PC-9 (cell line): ENCODE results near the gene PROKR1. TPM values are rescaled to one million over a fixed set of nuclear protein-coding genes. Genes with fewer than 3 reads are reported as not detected.

ENCODE experiments used
- Bru-seq: library from RNA; stranded (reverse); fragments of 400-500 nt; gene quantifications from one replicate; lab custom pipeline; 2021; lab: Mats Ljungman, UMichigan
- BruChase-seq, 2 experiments: library from RNA; stranded (reverse); fragments of 400-500 nt; gene quantifications; one replicate each; lab custom pipeline; 2021; lab: Mats Ljungman, UMichigan
- BruUV-seq: library from RNA; stranded (reverse); fragments of 400-500 nt; replicated peaks from 2 replicates; lab custom pipeline; 2021; lab: Mats Ljungman, UMichigan
- CTCF ChIA-PET: fragments of 300-600 bp; sonication (Branson Sonifier 250); formaldehyde crosslinking; loops from one replicate; lab custom pipeline; 2022; ENCODE audit warnings: antibody characterized with exemption; lab: Charles Lee
- POLR2A ChIA-PET: fragments of 300-600 bp; sonication (Branson Sonifier 250); formaldehyde crosslinking; loops from one replicate; lab custom pipeline; 2022; ENCODE audit warnings: antibody characterized with exemption; ENCODE audit not compliant: unreplicated experiment; lab: Charles Lee
- DNase-seq, 2 experiments: peaks; one replicate each; pipeline versions ENCODE4 v3.0.0 to v3.0.0-alpha.2; 2015 to 2022; ENCODE audit warnings: mixed read lengths in 1 of 2
- H2AFZ ChIP-seq: fragments of 200-600 bp; sonication (generic); 2 replicates; pipeline ENCODE4 v1.8.1; 2017; ENCODE audit warnings: antibody characterized with exemption
- H3F3A ChIP-seq: fragments of 200-600 bp; sonication (generic); 2 replicates; pipeline ENCODE4 v1.8.1; 2017; ENCODE audit warnings: antibody characterized with exemption, mild to moderate bottlenecking, low read depth; ENCODE audit not compliant: insufficient read depth
- H3K27ac ChIP-seq: fragments of 200-600 bp; sonication (generic); 2 replicates; pipeline ENCODE4 v1.6.1; 2016; ENCODE audit warnings: mixed run types
- H3K27me3 ChIP-seq: fragments of 200-600 bp; sonication (generic); 2 replicates; pipeline ENCODE4 v1.6.1; 2016; ENCODE audit warnings: low read depth, mixed run types; ENCODE audit not compliant: insufficient read depth
- H3K36me3 ChIP-seq: fragments of 200-600 bp; sonication (generic); 2 replicates; pipeline ENCODE4 v1.6.1; 2016; ENCODE audit warnings: low read depth, mixed run types
- H3K4me1 ChIP-seq: fragments of 200-600 bp; sonication (generic); replicated peaks from 2 replicates; pipeline ENCODE4 v1.6.1; 2016; ENCODE audit warnings: mixed run types; ENCODE audit not compliant: insufficient read depth
- H3K4me2 ChIP-seq: fragments of 200-600 bp; sonication (generic); 2 replicates; pipeline ENCODE4 v1.6.1; 2017; ENCODE audit warnings: mixed run types
- H3K4me3 ChIP-seq: fragments of 200-600 bp; sonication (generic); 2 replicates; pipeline ENCODE4 v1.6.1; 2016; ENCODE audit warnings: mixed run types
- H3K79me2 ChIP-seq: fragments of 200-600 bp; sonication (generic); 2 replicates; pipeline ENCODE4 v1.6.1; 2017; ENCODE audit warnings: low read depth, mixed run types
- H3K9me2 ChIP-seq: fragments of 200-600 bp; sonication (generic); 2 replicates; pipeline ENCODE4 v1.8.1; 2017; ENCODE audit warnings: mild to moderate bottlenecking; ENCODE audit not compliant: insufficient read depth
- H3K9me3 ChIP-seq: fragments of 200-600 bp; sonication (generic); 2 replicates; pipeline ENCODE4 v1.8.1; 2016; ENCODE audit warnings: low read depth; ENCODE audit not compliant: insufficient read depth
- H4K20me1 ChIP-seq: fragments of 200-600 bp; sonication (generic); 2 replicates; pipeline ENCODE4 v1.8.1; 2017; ENCODE audit not compliant: insufficient read depth
- CTCF ChIP-seq: fragments of 200-600 bp; sonication (generic); conservative IDR thresholded peaks from 2 replicates; pipeline ENCODE4 v1.6.1; 2017; ENCODE audit warnings: mixed run types, antibody characterized with exemption, mild to moderate bottlenecking, moderate library complexity
- EZH2 ChIP-seq: fragments of 200-600 bp; sonication (generic); IDR thresholded peaks from 2 replicates; pipeline ENCODE4 v1.8.0; 2017; ENCODE audit warnings: antibody characterized with exemption, low read depth
- intact Hi-C: fragments of 100-400 bp; cut with micrococcal nuclease; formaldehyde crosslinking; loops from one replicate; pipeline ENCODE4 v1.10.0; 2022; ENCODE audit not compliant: unreplicated experiment
- long read RNA-seq: library from polyadenylated mRNA; stranded (forward); transcript quantifications from one replicate; pipeline ENCODE4 v2.0.0, GENCODE V29; 2022
- total RNA-seq: library from RNA; stranded (reverse); gene quantifications from 2 replicates; pipeline ENCODE4 v1.2.3, GENCODE V29; 2021

The PROKR1 gene
- total RNA-seq: not detected in 2 replicates
- not detected for Bru-seq, nascent RNA
- BruChase-seq, experiment 1, labeled RNA remaining after a 2-hour chase: percentile 8 among the genes with signal in this experiment
- BruChase-seq, experiment 2, labeled RNA remaining after a 6-hour chase: not detected
- long read RNA-seq: 0 reads

GRCh38 chr2:68643011-68643873 lies at the start of gene PROKR1:
TSS of gene PROKR1 (plus strand) at chr2:68643579. CDS start at chr2:68645822, 2,243 bp downstream.
- Histone ChIP-seq H3K4me1 (no peaks in the 10 kb centered on the region), H3K27me3 (peaks cover 30% of the 10 kb centered on the region), H4K20me1 (no peaks in the 10 kb centered on the region), H3K4me2 (no peak within 1 kb of the TSS), H3K27ac (no peak within 1 kb of the TSS), H3K36me3 (no peaks in the 10 kb centered on the region), H3K9me2 (no peaks in the 10 kb centered on the region), H3K9me3 (no peaks in the 10 kb centered on the region), H2AFZ (no peak within 1 kb of the TSS), H3F3A (no peaks in the 10 kb centered on the region), H3K4me3 (no peak within 1 kb of the TSS), H3K79me2 (no peaks in the 10 kb centered on the region)
- POLR2A ChIA-PET: no interaction called here
- no TSS peak for BruUV-seq
- peak in 1 of 2 experiments; percentile 22 for DNase-seq
- no peak for TF ChIP-seq CTCF
- TF ChIP-seq EZH2: no peak
- CTCF ChIA-PET: no interaction called here
- intact Hi-C loops: no loop called here

GRCh38 chr2:68594041-68594440 lies 49.3 kb upstream of the PROKR1 start:
- CTCF ChIA-PET: no interaction called here
- H3K27ac ChIP-seq: no peak overlapping the region
- POLR2A ChIA-PET: no interaction called here
- no peak overlapping the region for H3K4me2 ChIP-seq
- H3K9me2 ChIP-seq: no peaks in the 10 kb centered on the region
- no peak overlapping the region for H3K4me3 ChIP-seq
- no peaks in the 10 kb centered on the region for H4K20me1 ChIP-seq
- H3K9me3 ChIP-seq: no peaks in the 10 kb centered on the region
- H2AFZ ChIP-seq: no peak overlapping the region
- no peaks in the 10 kb centered on the region for H3K4me1 ChIP-seq
- no peaks in the 10 kb centered on the region for H3F3A ChIP-seq
- TF ChIP-seq CTCF (no peak), EZH2 (no peak)
- H3K36me3 ChIP-seq: no peaks in the 10 kb centered on the region
- no peak for DNase-seq
- no peaks in the 10 kb centered on the region for H3K79me2 ChIP-seq
- no TSS peak for BruUV-seq
- intact Hi-C loops: no loop called here
- no peaks in the 10 kb centered on the region for H3K27me3 ChIP-seq

GRCh38 chr2:68594674-68595492 lies 48.5 kb upstream of the PROKR1 start:
- Histone ChIP-seq H3K36me3 (no peaks in the 10 kb centered on the region), H3K27me3 (no peaks in the 10 kb centered on the region), H3F3A (no peaks in the 10 kb centered on the region), H3K79me2 (no peaks in the 10 kb centered on the region), H3K9me2 (no peaks in the 10 kb centered on the region), H4K20me1 (no peaks in the 10 kb centered on the region), H3K4me3 (no peak overlapping the region), H2AFZ (0 out of 2 replicates have a peak overlapping the region, but pooled peaks have one; percentile 48), H3K27ac (no peak overlapping the region), H3K9me3 (no peaks in the 10 kb centered on the region), H3K4me2 (peak overlapping the region; percentile 41), H3K4me1 (no peaks in the 10 kb centered on the region)
- peak in 1 of 2 experiments; percentile 33 for DNase-seq
- no peak for TF ChIP-seq EZH2
- peak; percentile 89 for TF ChIP-seq CTCF
- POLR2A ChIA-PET: interaction anchor here (0.6 kb wide), 1 partner anchor 128 kb away, joined by 3 read pairs; no protein-coding TSS in a partner anchor
- no TSS peak for BruUV-seq
- CTCF ChIA-PET: interaction anchor here (0.6 to 1.5 kb wide), 8 partner anchors 107 to 1066 kb away, joined by 3 to 7 read pairs (median 4); no protein-coding TSS in a partner anchor
- intact Hi-C loops: no loop called here
